GM12892 (cell line): ENCODE results near the gene PKMYT1.

Source experiments
- POLR2A ChIP-seq: IDR thresholded peaks from 2 replicates; pipeline ENCODE4 v1.6.1; 2011; ENCODE audit warnings: low read depth, low read length, control low read depth
- POLR2AphosphoS5 ChIP-seq: IDR thresholded peaks from 2 replicates; pipeline ENCODE4 v1.6.1; 2011; ENCODE audit warnings: low read depth, low read length, control low read depth

DNA sequence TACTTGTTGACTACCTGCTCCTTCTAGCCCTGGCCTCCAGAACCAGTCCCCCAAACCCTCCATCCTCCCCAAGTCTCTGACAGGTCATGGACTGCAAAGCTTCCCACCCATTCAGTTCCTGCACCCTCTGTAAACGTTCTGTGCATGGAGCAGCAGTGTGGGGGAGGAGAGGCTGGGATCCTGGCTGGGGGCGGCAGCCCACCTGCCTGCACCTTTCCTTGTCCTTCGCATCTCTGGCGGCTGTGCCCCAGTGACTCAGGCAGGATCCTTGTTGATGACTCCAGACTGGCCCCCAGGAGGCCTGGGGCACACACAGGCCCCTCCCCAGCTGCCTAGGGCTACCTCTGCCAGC, 1.6 kb upstream of the PKMYT1 start:
- TF ChIP-seq POLR2A (no peak), POLR2AphosphoS5 (no peak)
